ENCODE measurements around the gene FLG2. TPM values are rescaled to one million over a fixed set of nuclear protein-coding genes. Genes with fewer than 3 reads are reported as not detected.
"Not testable (repeated sequence)": the region's sequence is repeated elsewhere in the genome, so short reads cannot be mapped to it uniquely, and the experiment has no call there.

FLG2 gene
- polyA plus RNA-seq, 1 donor, result 0.40 TPM

DNA sequence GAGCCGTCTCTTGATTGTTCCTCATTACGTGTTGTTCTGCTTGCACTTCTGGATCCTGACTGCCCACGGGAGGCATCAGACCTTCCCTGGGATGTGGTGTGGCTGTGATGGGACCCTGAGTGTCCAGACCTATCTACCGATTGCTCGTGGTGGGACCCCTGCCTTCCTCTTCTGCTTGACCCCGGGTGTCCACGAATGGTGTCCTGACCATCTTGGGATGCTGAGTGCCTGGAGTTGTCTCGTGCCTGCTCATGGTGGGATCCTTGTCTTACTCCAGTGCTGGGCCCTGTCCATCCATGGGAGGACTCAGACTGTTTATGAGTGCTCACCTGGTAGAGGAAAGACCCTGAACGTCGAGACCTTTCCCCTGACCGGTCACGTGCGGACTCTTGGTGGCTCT, 47.6 kb downstream of the FLG2 start:
- DNase-seq, result not testable (repeated sequence)

- no peak for DNase-seq
Measured at GRCh38 chr1:152309955-152310354, 49.9 kb downstream of the FLG2 start.

DNA sequence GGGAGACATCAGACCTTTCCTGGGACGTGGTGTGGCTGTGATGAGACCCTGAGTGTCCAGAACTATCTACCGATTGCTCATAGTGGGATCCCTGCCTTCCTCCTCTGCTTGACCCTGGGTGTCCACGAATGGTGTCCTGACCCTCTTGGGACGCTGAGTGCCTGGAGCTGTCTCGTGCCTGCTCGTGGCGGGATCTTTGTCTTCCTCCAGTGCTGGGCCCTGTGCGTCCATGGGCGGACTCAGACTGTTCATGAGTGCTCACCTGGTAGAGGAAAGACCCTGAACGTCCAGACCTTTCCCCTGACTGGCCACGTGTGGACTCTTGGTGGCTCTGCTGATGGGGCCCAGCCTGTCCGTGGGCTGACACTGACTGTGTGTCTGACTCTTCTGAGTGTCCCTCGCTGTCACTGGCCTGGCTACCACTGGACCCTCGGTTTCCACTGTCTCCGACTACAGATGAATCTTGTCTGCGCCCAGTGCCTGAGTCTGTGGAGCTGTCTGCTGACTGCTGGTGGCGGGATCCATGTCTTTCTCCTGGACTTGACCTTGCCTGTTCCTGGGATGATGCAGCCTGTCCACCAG, 50.4 kb downstream of the FLG2 start:
- DNase-seq, result not testable (repeated sequence)

DNA sequence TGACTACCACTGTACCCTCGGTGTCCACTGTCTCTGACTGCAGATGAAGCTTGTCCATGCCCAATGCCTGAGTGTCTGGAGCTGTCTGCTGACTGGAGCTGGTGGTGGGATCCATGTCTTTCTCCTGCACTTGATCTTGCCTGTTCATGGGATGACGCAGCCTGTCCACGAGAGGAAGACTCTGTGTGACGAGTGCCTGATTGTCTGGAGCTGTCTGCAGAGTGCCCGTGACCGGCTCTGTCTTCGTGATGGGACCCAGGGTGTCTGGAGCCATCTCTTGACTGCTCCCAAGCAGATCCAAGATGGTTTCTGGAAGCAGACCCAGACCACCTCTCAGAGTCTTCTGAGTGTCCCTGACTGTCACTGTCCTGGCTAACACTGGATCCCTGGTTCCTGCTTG, 51.0 kb downstream of the FLG2 start:
- DNase-seq, result not testable (repeated sequence)

DNA sequence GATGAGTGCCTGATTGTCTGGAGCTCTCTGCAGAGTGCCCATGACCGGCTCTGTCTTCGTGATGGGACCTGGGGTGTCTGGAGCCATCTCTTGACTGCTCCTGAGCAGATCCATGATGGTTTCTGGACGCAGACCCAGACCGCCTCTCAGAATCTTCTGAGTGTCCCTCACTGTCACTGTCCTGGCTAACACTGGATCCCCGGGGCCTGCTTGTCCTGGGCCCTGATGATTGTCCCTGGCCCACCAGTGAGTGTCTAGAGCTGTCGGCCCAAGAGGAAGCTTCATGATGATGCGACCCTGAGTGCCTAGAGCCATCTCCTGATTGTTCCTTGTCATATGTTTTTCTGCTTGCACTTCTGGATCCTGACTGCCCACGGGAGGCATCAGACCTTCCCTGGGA, 51.8 kb downstream of the FLG2 start:
- DNase-seq, result not testable (repeated sequence)

DNA sequence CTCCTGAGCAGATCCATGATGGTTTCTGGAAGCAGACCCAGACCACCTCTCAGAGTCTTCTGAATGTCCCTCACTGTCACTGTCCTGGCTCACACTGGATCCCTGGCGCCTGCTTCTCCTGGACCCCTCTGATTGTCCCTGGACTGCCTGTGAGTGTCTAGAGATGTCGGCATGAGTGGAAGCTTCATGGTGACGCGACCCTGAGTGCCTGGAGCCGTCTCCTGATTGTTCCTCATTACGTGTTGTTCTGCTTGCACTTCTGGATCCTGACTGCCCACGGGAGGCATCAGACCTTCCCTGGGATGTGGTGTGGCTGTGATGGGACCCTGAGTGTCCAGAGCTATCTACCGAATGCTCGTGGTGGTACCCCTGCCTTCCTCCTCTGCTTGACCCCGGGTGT, 53.7 kb downstream of the FLG2 start:
- not testable (repeated sequence) for DNase-seq

GRCh38 chr1:152304773-152305172, 55.0 kb downstream of the FLG2 start:
- DNase-seq, result not testable (repeated sequence)

GRCh38 chr1:152303139-152303872, 56.5 kb downstream of the FLG2 start:
- DNase-seq, result not testable (repeated sequence)

Other genes with a start within 250 kb of the FLG2 start
- gene TCHH, start 244.6 kb downstream of the FLG2 start, polyA plus RNA-seq (ENCODE audit: insufficient read length), result 0.05 TPM
- gene RPTN, start 200.8 kb downstream of the FLG2 start, polyA plus RNA-seq (ENCODE audit: insufficient read length), result not detected
- gene HRNR, start 135.8 kb downstream of the FLG2 start, polyA plus RNA-seq (ENCODE audit: insufficient read length), result 1.0 TPM
- 4.4 TPM for gene FLG, start 34.8 kb downstream of the FLG2 start, polyA plus RNA-seq (ENCODE audit: insufficient read length)
- not detected for gene CRNN, start 54.3 kb upstream of the FLG2 start, polyA plus RNA-seq (ENCODE audit: insufficient read length)
- 0.17 TPM for gene LCE5A, start 150.8 kb upstream of the FLG2 start, polyA plus RNA-seq (ENCODE audit: insufficient read length)
- not detected for gene CRCT1, start 154.5 kb upstream of the FLG2 start, polyA plus RNA-seq (ENCODE audit: insufficient read length)
- gene LCE3E, start 206.8 kb upstream of the FLG2 start, polyA plus RNA-seq (ENCODE audit: insufficient read length), result not detected
- gene LCE3D, start 220.5 kb upstream of the FLG2 start, polyA plus RNA-seq (ENCODE audit: insufficient read length), result not detected
- not detected for gene LCE3C, start 240.2 kb upstream of the FLG2 start, polyA plus RNA-seq (ENCODE audit: insufficient read length)

Data from left kidney (tissue), 2 donors.